GM18858 (cell line): ENCODE results near the gene PRIMA1.

Experiments
- ATAC-seq: cut with Tn5 transposase; IDR thresholded peaks from one replicate; pipeline ENCODE4 v1.9.1; 2021; ENCODE audit not compliant: unreplicated experiment

PRIMA1 gene

DNA sequence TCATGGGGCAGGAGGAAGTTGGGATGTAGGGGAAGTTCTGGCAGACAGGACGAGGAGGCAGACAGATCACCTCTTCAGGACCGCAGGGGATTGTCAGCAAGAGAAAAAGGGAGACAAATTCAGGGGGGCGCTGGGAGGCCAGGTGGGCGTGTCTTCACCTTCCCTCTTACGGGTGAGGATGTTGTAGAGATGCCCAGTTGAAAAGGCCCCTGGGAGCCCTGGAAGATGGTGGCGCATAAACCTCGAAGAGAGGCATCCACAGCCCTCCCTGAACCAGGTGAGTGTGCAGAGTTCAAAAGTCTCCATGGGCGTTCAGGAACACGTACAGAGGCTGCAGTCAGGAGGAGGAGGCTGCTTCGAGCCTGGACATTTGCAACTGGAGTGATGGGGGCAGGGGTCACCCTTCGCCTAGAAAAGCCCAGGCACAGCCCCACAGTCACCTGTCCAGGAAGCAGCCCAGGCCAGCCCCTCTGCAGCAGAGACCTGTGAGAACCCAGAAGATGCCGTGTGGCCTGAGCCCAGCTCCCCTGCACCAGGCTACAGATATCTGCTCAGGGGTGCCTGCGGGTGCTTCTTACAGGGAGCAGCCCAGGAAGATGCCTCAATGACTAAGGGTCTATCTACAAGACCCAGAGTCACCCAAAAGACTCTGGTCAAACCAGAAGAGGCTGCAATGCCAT is 74.4 kb downstream of the PRIMA1 start:
- ATAC-seq, result no peak

DNA sequence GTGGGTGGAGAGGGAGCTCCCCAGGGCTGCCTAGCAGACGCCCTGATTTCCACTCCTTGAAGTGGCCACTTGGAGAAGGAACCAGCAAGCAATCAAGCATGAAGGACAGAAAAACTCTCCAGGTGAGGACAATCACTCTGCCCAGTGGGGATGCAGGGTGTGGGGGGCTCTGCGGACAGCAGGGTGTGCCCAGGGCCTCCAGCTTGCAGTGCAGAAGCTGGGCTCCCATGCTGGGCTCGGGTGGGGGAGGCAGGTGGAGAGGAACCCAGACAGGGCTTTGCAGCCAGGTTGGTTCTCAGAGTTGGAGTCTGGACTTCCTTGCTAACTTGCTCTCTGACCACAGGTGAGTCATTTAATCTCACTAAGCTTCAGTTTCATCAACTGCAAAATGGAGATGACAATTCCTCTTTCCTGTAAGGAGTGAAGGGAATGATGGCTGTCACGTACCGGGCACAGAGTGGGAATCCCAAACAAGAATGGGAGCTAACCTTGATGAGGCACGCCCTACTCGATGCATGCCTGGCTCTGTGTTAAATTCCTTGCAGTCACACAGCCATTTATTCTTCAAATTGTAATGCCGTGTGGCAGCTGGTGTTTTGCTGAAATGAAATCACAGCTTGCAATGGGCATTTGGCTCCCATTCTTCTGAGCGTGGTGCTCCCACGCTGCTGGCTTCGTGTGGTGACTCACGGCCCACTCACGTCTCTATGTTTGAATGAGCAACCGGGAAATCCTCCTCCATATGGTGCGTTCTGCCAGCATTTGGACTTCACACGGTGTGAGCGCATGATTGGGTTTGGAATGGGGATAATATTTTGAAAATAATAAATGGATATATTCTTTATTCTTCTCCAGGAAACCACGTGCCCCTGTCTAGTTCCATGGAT is 75.2 kb downstream of the PRIMA1 start:
- no peak for ATAC-seq

DNA sequence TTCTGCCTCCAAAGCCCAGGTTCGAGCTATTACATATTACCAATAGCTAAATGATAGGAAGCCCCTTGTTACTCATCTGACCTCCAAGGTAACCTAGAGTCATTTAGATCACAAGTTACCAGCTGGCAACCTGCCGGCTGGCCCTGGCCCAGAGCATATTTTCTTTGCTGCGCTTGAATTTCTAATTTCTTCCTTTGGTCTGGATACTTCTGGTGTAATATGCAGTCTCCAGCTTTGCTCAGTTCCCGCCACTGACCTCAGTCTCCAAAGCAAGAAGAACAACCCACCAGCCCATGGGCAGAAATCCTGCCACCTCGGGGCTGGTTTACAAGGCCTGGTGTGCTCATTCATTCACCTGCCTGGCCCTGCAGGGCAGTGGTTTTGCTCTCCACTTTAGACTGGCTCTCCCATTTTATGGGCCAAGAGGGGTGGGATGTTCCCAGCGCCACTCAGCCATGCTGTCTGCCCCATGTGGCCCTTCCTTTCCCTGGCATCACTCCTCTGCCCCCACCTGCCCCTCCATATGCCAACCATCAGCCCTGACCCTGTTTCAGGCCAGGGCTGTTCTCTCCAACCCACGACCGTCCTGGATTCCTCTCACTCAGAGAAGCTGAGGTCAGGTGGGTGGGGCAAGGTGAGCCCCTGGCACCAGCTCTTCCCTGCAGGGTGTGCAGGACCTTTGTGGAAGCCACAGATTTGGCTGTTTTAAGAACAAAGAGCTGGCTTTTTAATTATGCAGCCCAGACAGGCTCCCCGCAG is 76.0 kb downstream of the PRIMA1 start:
- no peak for ATAC-seq

DNA sequence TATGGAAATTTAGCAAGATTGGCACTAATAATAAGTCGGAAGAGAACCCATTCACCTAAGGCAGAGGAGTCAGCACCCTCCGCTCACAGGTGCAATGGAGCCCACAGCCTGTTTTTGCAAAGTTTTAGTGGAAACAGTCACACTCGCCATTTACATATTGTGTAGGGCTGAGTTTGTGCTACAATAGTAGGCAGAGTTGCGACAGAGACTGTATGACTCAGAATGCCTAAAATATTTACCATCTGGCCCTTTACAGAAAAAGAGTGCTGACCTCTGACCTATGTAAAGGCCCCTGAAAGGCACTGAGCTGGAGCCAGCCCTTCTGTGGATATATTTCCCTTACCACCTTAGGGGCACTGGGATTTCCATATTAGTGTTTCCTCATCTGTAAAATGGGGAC is 79.0 kb downstream of the PRIMA1 start:
- ATAC-seq, result no peak

- no peak for ATAC-seq
Measured at GRCh38 chr14:93708800-93709199, 79.5 kb downstream of the PRIMA1 start.

DNA sequence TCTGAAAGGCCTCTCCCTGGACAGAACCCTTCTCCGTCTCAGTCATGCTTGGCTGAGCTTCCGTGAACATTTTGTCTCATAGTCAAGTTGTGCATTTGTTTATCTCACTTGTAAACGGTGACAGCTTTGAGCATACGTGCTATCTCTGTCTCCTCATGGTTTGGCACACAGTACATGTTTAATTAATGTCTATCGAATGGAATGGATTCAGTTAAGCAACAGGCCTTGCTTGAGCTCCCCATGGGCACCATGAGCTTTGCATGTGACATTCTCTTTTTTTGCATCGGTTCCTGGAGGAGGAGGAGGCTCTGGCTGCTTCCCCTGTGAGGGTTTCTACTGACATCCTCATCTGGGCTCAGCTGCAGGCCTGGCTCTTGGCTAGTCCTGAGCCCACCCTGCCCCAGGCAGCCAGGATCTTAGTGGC is 80.0 kb downstream of the PRIMA1 start:
- ATAC-seq, result no peak

GRCh38 chr14:93707475-93707874 is 80.8 kb downstream of the PRIMA1 start:
- no peak for ATAC-seq

GRCh38 chr14:93706360-93706955 is 81.8 kb downstream of the PRIMA1 start:
- ATAC-seq, result no peak

DNA sequence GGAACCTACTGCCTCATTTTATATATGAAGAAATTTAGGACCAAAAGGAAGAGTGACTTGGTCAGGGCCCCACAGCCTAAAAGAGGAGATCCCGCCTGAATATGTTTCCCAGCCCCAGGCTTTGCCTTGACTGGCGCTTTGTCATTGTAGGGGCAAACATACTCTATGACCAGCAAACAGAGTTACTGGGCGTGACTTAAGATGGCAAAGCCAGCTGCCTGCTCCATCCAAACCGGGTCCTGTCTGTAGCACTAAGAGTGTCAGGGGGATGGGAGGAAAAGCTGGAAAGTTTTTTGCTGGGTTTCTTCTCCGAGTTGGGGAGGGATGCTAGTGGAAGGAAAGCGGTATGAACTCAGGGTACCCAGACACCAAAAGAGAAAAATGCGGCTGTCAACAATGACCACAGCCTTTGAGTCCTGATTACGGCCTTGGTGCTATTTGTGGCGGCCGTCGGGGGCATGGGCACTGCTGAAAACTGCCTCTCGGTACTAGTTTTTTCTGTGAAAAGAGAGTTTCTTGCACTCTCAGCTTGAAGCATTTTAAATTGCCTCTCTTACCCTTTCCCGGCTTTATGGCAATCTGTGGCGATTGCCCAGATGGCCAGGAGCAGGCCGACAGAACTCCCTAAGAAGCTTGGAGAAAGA is 82.7 kb downstream of the PRIMA1 start:
- ATAC-seq, result no peak

DNA sequence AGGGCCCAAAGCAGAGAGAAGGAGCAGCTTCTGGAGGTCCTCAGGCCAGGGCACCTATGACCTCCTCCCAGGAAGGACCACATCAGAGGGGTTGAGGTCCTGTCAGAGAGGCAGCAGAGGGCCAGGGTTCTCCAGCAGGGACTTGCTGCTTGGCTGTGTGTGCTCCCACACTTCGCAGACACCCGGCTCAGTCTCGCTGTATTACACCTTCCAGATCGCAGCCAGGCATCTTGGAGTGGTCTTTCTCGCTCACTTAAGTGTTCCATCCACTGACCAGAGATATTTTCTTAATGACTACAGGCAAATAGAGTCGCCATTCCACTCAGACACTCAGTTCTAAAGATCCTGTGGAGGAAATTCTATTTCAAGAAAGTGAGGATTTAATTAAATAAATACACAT is 84.3 kb downstream of the PRIMA1 start:
- no peak for ATAC-seq

DNA sequence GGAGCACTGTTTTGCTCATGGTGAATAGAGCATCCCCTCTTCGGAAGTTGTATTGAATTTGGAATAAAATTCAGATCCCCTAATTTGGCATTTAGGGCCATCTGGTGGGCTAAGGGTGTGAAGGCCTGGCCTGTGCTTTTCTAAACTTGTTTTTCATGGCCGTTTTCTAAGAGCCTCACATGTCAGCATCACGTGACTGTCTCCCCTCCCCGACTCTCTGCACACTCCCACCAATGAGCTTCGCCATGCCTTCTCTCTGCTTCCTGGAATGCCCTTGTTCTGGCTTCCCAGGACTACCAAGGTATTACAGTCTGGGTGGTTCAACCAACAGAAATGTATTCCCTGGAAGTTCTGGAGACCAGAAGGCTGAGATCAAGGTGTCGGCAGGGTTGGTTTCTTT is 85.3 kb downstream of the PRIMA1 start:
- no peak for ATAC-seq

- no peak for ATAC-seq
Measured at GRCh38 chr14:93701562-93701961, 86.7 kb downstream of the PRIMA1 start.

- ATAC-seq, result no peak
Measured at GRCh38 chr14:93700928-93701327, 87.4 kb downstream of the PRIMA1 start.

GRCh38 chr14:93693914-93694313 is 94.4 kb downstream of the PRIMA1 start:
- ATAC-seq, result no peak

DNA sequence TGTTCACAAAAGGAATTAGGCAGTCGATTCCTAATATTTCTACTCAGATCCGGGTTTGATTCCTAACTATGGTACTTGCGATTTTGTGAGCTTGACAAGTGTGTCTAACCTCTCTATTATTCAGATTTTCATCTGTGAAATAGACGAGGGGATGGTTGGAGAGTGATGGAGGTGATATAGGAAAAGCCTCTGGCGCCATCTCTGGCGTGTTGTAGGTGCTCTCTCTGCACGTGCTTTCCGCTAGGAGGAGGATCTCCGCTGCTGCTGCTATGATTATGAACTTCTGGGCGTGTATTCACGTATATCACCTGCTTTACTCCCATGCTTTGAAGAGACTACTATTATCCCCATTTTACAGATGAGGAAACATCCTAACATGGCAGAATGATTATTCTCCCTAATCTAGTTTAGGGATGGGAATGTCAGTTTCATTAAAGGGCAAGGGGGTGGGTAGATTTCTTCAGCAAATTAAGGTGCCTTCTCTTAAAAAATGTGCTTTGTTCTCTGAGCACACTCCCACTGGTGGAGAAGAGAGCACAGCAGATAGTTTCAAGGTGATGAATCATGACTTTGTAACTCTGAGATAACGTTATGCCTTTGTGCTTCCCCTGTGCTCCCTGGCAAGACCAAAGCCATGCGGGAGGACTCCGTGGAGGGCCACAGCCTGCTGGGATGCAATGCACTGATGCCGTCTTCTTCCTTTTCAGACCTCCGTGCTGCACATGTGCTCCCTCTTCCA is 97.1 kb downstream of the PRIMA1 start:
- ATAC-seq, result no peak

DNA sequence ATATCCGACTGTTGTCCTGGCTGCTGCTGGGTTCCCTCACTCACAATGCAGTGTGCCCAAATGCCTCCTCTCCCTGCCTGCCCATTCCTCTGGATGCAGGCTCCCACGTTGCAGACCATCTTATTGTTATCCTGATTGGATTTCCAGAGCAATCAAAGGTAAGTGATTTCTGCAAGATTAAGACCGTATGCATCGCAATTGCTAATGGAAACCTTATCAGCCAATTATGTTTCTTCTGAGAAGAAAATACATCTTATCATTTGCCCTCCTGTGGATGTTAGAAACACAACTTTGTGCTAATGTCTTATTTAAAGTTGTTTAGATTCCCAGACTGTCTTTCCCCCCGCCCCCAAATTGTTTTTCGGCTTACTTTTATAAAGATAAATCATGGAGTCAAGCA is 98.1 kb downstream of the PRIMA1 start:
- ATAC-seq, result no peak

DNA sequence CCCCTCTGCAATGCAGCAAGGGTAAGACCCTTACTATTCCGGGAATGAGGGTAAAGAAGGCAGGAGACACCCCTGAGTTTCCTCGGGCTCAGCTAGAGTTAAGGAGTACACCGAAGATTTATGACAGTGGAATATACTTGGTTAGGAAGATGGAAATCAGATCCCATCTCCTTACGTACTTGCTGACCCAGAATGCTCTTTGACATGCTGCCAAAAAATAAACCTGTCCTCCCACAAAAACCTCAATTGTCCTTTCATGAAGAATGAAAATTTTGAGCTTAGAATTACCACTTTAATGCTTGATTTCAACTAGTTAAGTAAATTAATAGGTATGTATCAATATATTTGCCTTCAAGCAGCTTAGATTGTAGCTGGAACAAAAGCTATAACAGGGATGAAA is 99.5 kb downstream of the PRIMA1 start:
- ATAC-seq, result no peak

DNA sequence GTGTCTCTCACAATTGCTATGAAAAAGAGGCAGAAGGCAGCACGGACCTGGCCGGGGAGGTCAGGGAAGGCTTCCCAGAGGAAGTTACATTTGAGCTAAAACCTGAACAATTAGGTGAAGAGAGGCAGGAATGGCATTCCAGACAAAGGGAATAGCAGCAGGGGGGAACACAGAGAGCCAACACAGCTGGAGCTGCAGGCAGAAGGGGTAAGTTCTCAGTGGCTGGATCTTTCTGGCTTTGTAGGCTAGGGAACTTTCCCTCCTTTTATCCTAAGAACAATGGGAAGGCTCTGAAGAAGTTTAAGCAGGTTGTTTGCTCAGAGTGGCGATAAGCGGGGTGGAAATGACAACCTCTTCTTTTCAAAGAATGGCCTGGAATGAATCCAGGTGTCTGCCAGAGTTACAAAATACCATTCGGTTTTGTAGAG is 100.0 kb downstream of the PRIMA1 start:
- no peak for ATAC-seq

DNA sequence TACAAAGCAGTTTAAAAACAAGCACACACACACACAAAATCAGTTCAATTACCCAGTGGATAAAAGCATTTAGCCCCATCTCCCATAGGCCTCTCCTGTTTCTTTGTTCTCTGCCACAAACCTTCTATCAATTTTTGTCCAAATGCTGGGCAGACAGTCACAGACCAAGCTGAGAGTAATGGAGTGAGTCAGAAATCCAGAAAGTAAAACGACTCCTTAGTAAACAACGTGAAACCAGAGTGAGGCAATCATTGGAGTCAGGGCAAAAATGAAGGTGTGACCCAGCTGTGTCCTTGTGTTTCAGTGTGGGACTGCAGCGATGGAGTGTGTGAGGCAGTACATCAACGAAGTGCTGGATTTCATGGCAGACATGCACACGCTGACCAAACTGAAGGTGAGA is 102.0 kb downstream of the PRIMA1 start:
- no peak for ATAC-seq
